ENCODE measurements around the gene LAMC1.

DNA sequence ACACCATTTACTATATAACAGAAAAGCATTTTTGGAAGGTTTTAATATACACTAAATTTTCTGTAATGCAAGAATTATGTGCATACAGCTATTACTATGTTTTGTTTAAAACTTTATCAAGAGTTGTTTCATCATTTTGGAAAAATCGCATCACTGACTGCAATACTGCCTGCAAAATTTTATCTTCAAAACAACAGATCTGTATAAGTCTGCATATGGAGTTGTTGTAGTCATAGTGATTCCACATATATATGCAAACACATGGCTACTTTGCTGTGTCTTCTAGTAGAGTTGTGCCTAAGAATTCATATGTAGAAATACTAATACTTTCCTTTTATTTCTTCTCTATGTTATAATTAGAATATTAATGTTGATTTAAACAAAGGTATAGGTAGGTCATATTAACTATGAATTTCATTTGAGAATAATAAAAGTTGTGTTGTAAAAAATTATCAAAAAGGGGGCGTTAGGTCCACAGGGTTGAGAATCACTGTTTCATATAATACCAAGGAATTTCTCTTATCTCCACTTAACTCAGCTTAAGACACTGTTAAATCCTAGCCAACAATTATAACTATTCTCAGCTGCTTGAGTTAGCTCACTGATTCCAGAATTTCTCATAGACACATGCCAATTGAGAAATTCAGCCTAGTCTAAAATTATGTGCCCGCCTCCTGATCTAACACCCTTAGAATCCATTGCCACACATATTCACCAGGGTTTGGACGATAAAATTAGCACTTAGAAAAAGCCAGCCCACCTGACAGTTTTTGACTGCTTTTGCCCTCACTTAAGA lies 22.9 kb upstream of the LAMC1 start:
- TF ChIP-seq TAF1 (IDR thresholded peaks at IDR 0.05; ENCODE audit: borderline replicate concordance, low read depth, low read length), result no peak
- TF ChIP-seq POLR2A (IDR thresholded peaks at IDR 0.05; ENCODE audit: low read depth, low read length), result no peak
- no peak for TF ChIP-seq POLR2AphosphoS5 (IDR thresholded peaks at IDR 0.05; ENCODE audit: low read depth, low read length)

All from GM12892 (cell line).